SU-DHL-6 (cell line): Measurements from ENCODE around the gene MAP4.

ENCODE experiments used
- H2AFZ ChIP-seq: fragments of 200-600 bp; sonication (generic); 2 replicates; pipeline ENCODE4 v1.6.1; 2014; ENCODE audit warnings: low read depth, mild to moderate bottlenecking, moderate library complexity, mixed read lengths, antibody characterized with exemption, low read length; ENCODE audit not compliant: severe bottlenecking
- H3F3A ChIP-seq: fragments of 200-600 bp; shearing (Covaris generic); 2 replicates; pipeline ENCODE4 v1.6.0; 2016; ENCODE audit warnings: antibody characterized with exemption, mild to moderate bottlenecking; ENCODE audit not compliant: insufficient read depth
- H3K27ac ChIP-seq: fragments of 200-600 bp; sonication (generic); 2 replicates; pipeline ENCODE4 v1.5.1; 2016; ENCODE audit warnings: low read depth, mild to moderate bottlenecking, low read length, moderate library complexity, mixed read lengths
- H3K27me3 ChIP-seq: fragments of 200-600 bp; sonication (generic), shearing (Covaris generic); 2 replicates; pipeline ENCODE4 v1.6.0; 2014; ENCODE audit warnings: mild to moderate bottlenecking, low read length
- H3K36me3 ChIP-seq: fragments of 200-600 bp; sonication (generic); 2 replicates; pipeline ENCODE4 v1.6.1; 2014; ENCODE audit warnings: mild to moderate bottlenecking, low read length, mixed read lengths
- H3K4me2 ChIP-seq: fragments of 300-600, 200-600 bp; shearing (Covaris generic), sonication (generic); 2 replicates; pipeline ENCODE4 v1.6.0; 2014; ENCODE audit warnings: low read length, low read depth, mild to moderate bottlenecking; ENCODE audit not compliant: poor library complexity, severe bottlenecking
- H3K4me3 ChIP-seq: fragments of 200-600 bp; sonication (generic); 2 replicates; pipeline ENCODE4 v1.5.1; 2014; ENCODE audit warnings: antibody characterized with exemption, low read length, mild to moderate bottlenecking, mixed read lengths; ENCODE audit not compliant: insufficient read depth, poor library complexity, severe bottlenecking
- H3K79me2 ChIP-seq: fragments of 200-600 bp; sonication (generic); 2 replicates; pipeline ENCODE4 v1.6.1; 2014; ENCODE audit warnings: mild to moderate bottlenecking, low read length, moderate library complexity; ENCODE audit not compliant: insufficient read depth
- H3K9ac ChIP-seq: fragments of 200-600 bp; sonication (generic); 2 replicates; pipeline ENCODE4 v1.7.0; 2014; ENCODE audit warnings: mild to moderate bottlenecking, low read length
- H3K9me2 ChIP-seq: fragments of 200-600 bp; sonication (generic); replicated peaks from 2 replicates; pipeline ENCODE4 v1.6.1; 2014; ENCODE audit warnings: low read length; ENCODE audit not compliant: insufficient read depth
- H3K9me3 ChIP-seq: fragments of 200-600 bp; sonication (generic); 2 replicates; pipeline ENCODE4 v1.6.1; 2014; ENCODE audit warnings: low read length, mixed read lengths; ENCODE audit not compliant: insufficient read depth
- H4K20me1 ChIP-seq: fragments of 200-600 bp; sonication (generic); 2 replicates; pipeline ENCODE4 v1.6.1; 2014; ENCODE audit warnings: low read depth, mild to moderate bottlenecking, antibody characterized with exemption, low read length, moderate library complexity, mixed read lengths
- CTCF ChIP-seq: fragments of 200-600 bp; sonication (generic); IDR thresholded peaks from one replicate; pipeline ENCODE4 v1.5.1; 2017; ENCODE audit warnings: antibody characterized with exemption, mild to moderate bottlenecking, low read length, moderate library complexity; ENCODE audit not compliant: insufficient read depth, poor library complexity, severe bottlenecking
- EZH2phosphoT487 ChIP-seq: fragments of 200-600 bp; sonication (generic), shearing (Covaris generic); conservative IDR thresholded peaks from 2 replicates; pipeline ENCODE4 v1.6.1; 2018; ENCODE audit warnings: mild to moderate bottlenecking, antibody characterized with exemption, low read length, moderate library complexity, mixed read lengths

The MAP4 gene

GRCh38 chr3:47980795-47981194 is 35.4 kb downstream of the MAP4 start:
- Histone ChIP-seq H3K27ac (no peak overlapping the region), H3K9me2 (no peaks in the 10 kb centered on the region), H4K20me1 (0 out of 2 replicates have a peak, but pooled peaks cover 5% of the 10 kb centered on the region), H3K27me3 (no peaks in the 10 kb centered on the region), H3K9ac (no peak overlapping the region), H2AFZ (no peak overlapping the region), H3F3A (peaks cover 27% of the 10 kb centered on the region; the same call in 1 of the 2 replicates), H3K9me3 (no peaks in the 10 kb centered on the region), H3K79me2 (peaks cover 12% of the 10 kb centered on the region; the same call in 1 of the 2 replicates), H3K4me2 (no peak overlapping the region), H3K36me3 (no peaks in the 10 kb centered on the region), H3K4me3 (no peak overlapping the region)
- TF ChIP-seq CTCF = no peak
- TF ChIP-seq EZH2phosphoT487 = no peak

- Histone ChIP-seq H3K27me3 (no peaks in the 10 kb centered on the region), H4K20me1 (0 out of 2 replicates have a peak, but pooled peaks cover 5% of the 10 kb centered on the region), H3K4me3 (no peak overlapping the region), H3K79me2 (peaks cover 12% of the 10 kb centered on the region; the same call in 1 of the 2 replicates), H2AFZ (no peak overlapping the region), H3F3A (peaks cover 31% of the 10 kb centered on the region; the same call in 1 of the 2 replicates), H3K4me2 (no peak overlapping the region), H3K9me3 (no peaks in the 10 kb centered on the region), H3K9ac (no peak overlapping the region), H3K36me3 (no peaks in the 10 kb centered on the region), H3K27ac (no peak overlapping the region), H3K9me2 (no peaks in the 10 kb centered on the region)
- TF ChIP-seq EZH2phosphoT487 (no peak), CTCF (no peak)
Measured at GRCh38 chr3:47979070-47979469, 37.1 kb downstream of the MAP4 start.

- no peaks in the 10 kb centered on the region for H3K36me3 ChIP-seq
- no peak overlapping the region for H3K4me3 ChIP-seq
- no peaks in the 10 kb centered on the region for H3K27me3 ChIP-seq
- no peak overlapping the region for H3K27ac ChIP-seq
- H4K20me1 ChIP-seq = 0 out of 2 replicates have a peak, but pooled peaks cover 5% of the 10 kb centered on the region
- no peaks in the 10 kb centered on the region for H3K9me3 ChIP-seq
- H3K79me2 ChIP-seq = peaks cover 12% of the 10 kb centered on the region; the same call in 1 of the 2 replicates
- TF ChIP-seq EZH2phosphoT487 (no peak), CTCF (no peak)
- no peak overlapping the region for H2AFZ ChIP-seq
- H3F3A ChIP-seq = peaks cover 31% of the 10 kb centered on the region; the same call in 1 of the 2 replicates
- no peaks in the 10 kb centered on the region for H3K9me2 ChIP-seq
- H3K4me2 ChIP-seq = no peak overlapping the region
- H3K9ac ChIP-seq = no peak overlapping the region
Measured at GRCh38 chr3:47978386-47978785, 37.8 kb downstream of the MAP4 start.
